ENCODE measurements around the gene FAP.
A peak's percentile ranks its signal among the peaks of the same experiment; 100 is the strongest.

Gene FAP

DNA sequence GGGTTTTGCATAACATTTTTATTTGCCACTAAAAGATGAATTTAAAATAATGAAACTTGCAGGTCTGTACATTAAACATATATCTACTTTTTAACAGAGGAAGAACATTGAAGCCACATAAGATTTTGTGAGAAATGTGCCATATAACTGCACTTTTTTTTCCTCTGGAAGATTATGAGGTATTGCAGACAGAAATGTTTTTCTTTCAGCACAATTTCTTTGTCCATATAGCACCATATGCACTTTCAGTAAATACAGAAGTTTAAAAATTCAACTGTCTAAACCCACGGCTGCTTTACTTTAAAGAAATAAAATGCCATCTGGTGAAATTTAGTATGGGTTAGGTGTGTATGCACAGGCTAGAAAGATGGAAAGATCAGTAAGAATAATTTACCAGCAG is 470 bp upstream of the FAP start:
- no peak for DNase-seq (ENCODE audit: low read depth, low spot score)

DNA sequence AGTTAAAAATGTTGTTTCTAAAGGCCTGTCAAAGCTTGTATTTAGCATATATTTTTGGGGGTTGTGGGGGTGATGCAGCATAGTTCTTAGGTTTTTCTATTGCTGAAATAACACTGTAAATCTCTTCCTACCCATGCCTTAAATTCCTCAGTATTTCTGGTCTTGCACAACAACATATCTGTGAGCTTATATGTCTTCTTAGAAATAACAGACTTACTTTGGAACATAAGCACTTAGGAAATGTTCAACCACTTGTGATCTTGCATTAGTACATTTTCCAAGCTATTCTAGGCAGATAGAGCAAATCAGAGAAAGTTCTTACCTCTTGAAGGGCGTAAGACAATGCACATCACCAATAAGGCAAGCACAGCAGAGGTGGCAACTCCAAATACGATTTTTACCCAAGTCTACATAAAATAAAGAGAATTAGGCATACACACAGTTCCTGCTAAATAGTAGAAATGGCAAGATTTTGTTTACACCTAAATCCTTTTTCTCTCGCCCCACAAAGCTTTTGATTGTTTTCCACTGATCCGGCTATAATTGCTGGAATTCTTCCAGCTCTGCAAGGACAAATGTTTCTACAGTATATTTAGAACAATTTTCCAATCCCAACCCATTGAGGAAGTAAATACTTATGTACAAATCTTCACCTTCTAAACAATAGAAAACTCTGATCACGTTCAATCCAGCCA is 512 bp downstream of the FAP start:
- DNase-seq (ENCODE audit: low read depth, low spot score), result no peak

DNA sequence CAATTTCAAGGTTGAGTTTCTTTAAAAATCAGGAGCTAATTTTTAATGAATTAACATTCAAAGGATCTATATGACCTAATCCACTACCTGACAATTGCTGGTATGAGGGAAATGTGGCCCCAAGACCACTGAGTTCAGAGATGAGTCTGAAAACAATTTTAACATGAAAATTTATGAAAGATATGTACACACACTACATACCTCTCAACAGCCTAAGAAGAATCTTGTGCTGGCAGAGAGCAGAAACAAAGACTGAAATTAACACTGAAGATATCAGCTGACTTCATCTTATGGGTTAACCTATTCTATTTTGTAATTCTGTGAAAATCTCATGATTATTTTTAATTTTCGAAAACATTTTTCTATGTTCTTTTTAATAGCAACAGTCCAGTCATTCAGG is 1.7 kb downstream of the FAP start:
- no peak for DNase-seq (ENCODE audit: low read depth, low spot score)

DNA sequence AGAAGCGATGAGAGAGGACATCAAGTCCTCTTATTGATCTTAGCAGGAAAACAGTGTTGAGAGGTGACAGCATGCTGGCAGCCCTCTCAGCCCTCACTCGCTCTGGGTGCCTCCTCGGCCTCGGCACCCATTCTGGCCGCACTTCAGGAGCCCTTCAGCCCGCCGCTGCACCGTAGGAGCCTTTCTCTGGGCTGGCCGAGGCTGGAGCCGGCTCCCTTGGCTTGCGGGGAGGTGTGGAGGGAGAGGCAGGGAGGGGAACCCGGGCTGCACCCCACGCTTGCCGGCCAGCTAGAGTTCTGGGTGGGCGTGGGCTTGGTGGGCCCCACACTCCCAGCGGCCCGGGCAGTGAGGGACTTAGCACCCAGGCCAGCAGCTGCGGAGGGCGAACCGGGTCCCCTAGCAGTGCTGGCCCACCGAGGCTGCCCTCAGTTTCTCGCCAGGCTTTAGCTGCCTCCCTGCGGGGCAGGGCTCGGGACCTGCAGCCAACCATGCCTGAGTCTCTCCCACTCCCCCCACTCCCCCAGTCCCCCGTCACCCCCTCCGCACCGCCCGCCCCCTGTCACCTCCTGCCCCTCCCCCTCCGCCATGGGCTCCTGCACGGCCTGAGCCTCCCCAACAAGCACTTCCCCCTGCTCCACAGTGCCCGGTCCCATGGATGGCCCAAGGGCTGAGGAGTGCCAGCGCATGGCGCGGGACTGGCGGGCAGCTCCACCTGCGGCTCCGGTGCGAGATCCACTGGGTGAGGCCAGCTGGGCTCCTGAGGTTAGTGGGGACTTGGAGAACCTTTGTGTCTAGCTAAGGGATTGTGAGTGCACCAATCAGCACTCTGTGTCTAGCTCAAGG is 8.4 kb downstream of the FAP start:
- no peak for DNase-seq (ENCODE audit: low read depth, low spot score)

DNA sequence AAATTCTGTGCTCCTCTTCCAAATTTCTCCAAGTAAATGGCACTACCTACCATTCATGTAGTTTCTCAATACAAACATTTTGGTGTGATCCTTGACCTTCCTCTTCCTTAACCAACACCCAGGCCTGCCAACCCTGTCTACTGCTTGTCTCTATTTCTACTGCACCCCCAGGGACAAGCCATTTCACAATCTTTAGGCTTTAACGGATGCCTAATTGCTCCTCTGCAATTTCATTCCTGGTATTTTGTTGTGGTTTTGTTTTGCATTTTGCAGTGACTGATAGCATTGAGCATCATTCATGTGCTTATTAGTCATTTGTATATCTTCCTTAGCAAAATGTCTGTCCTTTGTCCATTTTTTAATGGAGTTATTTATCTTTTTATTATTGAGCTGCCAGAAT is 10.0 kb downstream of the FAP start:
- no peak for DNase-seq (ENCODE audit: low read depth, low spot score)

DNA sequence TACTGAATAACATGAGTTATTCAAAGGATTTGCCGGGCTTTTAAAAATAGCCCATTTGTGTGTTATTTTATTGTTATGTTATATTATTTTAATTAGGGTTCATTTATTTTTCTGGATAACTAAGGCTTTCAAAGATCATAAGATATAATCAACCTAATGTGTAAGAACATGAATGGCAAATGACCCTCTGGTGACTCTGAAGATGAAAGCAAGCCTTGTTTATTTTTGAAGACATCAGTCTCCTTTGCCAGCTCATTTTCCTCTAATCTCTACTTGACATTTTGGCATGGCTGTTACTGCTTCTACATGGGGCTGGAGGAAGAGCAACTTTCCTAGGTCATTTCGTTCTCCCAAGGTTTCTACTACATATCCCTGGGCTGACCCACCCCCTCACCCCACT is 10.6 kb downstream of the FAP start:
- no peak for DNase-seq (ENCODE audit: low read depth, low spot score)

DNA sequence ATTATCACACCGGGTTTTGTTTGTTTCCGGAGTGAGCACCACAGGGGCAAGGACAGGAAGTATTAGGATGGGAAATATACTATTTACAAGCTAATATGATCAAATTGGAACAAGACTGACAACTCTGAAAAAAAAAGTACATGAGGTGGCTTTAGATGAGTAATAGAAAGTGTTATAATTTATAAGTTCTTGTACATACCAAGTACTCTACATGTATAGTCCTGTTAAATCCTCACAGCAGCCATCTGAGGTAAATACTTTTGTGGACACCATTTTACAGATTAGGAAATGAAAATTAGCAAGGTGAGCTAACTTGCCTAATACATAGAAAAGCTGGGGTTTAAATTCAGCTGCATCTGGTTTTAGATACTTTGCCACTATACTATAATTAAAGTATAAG is 11.2 kb downstream of the FAP start:
- no peak for DNase-seq (ENCODE audit: low read depth, low spot score)

DNA sequence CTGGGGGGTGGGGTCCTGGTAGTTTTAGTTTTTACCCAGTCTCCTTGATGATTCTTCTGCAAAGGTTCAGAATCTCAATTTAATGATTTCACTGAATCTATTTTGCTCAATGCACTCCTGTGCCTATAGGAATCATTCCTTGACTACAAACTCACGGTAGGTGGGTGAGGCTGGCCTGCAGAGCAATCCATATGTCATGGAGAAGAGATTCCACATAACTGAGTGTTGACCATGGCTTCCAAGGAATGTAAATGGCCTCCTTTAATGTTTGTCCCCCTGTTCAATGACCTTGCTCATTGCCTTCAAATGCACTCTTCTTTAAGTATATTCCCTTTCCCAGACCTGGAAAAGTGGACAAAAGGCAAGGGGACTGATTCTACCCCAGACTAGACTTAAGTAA is 12.5 kb downstream of the FAP start:
- DNase-seq (ENCODE audit: low read depth, low spot score), result no peak

DNA sequence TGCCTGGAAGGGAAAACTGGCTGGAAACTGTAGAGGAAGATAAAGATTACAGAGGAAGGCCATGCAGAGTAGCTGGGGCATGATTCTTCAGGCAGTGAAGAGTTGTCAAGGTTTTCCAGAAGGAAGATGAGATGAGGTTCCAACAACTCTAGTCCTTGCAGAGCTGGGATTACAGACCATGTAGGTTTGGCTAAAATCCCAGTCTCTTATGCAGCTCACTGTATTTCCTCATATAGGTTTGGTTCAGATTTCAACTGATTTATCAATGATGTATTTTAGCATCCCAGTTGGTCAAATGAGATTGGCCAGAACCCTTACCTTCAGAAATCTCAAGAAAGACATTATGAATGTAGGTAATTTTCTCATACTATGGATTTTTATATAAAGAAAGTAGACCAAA is 16.4 kb downstream of the FAP start:
- DNase-seq (ENCODE audit: low read depth, low spot score), result no peak

DNA sequence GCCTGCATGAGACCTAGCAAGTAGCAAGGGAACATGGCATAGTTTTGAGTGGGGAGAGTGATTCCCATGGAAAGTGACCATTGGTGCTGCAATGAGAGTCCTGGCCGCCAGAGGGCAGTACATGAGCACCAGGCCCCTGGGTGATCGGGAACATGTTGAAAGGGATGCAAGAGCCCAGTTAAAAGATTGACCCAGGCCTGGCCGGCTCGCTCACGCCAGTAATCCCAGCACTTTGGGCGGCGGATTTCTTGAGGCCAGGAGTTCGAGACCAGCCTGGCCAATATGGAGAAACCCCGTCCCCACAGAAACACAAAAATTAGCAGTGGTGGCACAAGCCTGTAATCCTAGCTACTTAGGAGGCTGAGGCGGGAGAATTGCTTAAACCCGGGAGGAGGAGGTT is 22.2 kb downstream of the FAP start:
- peak; percentile 50 for DNase-seq (ENCODE audit: low read depth, low spot score)

DNA sequence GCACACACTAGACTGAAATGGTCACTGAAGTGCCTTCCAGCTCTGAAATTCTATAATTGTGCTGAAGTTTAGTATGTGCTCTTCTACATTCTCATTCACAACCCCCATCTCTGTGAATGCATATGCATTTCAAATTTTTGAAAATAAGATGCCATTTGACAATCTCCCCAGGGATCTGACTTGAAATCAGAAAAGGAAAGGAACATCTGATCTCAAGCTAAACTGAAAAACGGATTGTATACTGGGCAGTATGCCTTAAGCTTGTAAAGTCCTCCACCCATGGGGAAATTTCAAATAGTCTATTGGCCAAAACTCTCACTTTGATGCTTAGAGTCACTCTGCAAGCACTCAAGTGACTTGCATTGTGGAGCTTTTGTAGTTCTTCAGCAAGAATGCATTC is 22.9 kb downstream of the FAP start:
- no peak for DNase-seq (ENCODE audit: low read depth, low spot score)

DNA sequence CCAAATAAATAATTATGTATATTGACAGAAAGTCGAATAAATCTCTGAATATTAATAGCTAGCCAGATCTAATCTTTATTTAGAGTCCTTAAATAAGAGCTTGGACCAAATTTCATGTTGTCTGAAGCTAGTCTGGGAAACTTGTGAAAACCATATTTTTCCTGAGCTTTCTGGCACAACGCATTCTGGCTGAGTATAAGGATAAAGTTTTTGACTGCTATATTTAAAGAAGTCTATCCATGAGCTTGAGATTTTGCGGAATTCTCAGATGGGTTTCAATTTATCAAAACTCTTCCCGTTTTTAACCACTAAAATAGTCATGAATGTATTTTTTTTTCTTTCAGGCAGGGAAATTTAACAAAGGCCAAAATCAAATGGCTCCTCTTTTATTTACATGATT is 23.8 kb downstream of the FAP start:
- no peak for DNase-seq (ENCODE audit: low read depth, low spot score)

DNA sequence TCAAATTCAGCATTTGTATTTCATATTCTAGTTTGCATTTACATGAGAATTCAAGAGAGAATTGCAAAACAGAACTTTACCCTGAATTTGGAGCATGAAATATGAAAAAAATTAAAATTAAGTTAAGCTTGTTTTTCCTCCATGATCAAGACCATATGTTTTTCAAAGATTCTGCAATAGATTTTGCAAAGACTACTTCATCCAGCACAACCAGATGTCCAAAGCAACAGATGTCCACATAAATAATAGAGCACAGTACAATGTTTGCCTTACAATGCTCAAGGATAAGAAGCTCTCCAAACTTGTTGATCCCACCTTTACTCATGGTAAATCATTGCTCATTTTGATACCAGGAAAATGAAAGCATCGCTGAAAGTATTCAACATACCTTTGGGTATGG is 25.6 kb downstream of the FAP start:
- DNase-seq (ENCODE audit: low read depth, low spot score), result no peak

DNA sequence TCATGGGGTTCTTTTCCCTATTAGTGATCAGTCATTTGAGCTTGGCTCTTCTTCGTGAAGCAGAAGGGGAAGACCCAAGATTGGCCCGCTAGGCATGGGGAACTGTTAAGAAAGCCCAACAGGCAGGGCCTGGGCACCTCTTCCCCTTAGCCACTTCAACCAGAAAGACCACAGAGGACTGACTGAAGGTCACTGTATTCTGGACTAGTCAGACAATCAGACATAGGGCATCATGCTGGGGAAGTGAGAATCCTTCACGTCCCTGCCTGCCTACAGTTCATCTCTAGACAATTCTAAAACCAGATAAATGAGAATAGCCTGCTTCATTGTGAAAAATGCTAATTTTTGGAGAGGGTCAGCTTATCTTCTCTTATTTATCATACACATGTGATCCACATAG is 28.1 kb downstream of the FAP start:
- DNase-seq (ENCODE audit: low read depth, low spot score), result no peak

DNA sequence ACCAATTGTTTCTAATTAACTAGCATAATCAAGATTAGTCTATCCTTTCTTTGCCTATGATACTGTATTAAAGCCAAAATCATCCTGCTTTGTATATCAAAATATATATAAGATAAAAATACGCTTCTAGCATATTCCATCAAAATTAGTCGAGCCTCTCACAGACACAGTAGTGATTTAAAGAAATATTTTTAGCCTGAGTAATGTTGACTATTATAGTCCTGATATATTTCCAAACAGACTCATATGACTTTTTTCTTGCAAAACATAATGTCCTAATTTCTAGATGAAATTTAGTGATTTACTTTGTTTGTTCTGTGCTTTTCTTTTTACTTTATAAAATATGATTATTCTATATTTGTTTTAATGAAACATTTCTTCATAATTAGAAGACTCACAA is 30.9 kb downstream of the FAP start:
- no peak for DNase-seq (ENCODE audit: low read depth, low spot score)

DNA sequence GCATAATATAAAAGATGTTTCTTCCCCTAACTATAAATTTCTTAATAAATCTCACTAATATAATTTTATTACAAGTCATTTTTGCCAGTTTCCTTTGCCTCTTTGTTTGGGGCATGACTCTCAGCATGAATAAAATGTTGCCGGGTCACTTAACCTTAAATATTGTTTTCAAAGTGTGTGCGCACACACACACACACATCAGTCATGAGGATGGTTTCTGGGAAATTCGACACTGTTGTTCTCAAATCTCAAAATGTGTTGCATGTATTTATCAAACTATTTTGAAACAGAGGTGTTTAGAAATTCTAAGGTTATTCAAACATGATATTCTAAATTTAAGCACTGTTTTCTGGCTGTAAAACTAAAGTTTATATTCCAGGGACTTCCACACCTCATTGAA is 31.5 kb downstream of the FAP start:
- no peak for DNase-seq (ENCODE audit: low read depth, low spot score)

DNA sequence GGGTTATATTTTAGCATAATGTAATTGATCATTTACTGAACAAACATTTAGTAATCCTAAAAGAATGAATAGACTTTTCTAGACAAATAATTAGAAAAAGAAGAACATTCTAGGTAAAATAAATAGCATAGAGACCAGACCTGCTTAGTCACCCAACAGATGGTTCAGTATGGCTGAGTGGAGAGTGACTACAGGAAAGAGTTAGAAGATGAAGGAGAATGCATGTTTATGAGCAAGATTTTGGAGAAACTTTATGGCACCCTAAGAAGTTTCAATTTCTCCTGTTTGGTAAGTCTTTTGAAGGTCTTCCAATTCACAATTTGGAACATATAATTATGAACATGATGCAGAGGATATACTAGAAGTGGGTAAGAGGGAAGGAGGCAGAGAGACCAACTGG is 32.9 kb downstream of the FAP start:
- DNase-seq (ENCODE audit: low read depth, low spot score), result no peak

DNA sequence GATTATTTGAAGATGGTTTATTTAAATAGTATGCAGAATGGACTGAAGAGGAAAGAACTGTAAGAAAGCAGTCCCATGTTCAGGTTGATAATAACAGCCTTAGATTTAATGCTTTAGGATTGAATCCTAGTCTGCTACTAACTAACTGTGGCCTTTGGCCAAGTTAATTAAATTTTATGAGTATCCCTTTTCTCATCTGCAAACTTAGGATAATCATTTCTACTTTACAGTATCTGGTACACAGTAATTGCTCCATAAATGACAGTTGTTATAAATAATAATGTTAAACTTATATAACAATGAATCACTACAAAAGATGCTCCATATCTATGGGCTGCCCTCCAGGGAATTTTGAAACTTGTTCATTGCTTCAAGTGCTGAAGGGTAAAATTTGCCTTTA is 41.0 kb downstream of the FAP start:
- no peak for DNase-seq (ENCODE audit: low read depth, low spot score)

DNA sequence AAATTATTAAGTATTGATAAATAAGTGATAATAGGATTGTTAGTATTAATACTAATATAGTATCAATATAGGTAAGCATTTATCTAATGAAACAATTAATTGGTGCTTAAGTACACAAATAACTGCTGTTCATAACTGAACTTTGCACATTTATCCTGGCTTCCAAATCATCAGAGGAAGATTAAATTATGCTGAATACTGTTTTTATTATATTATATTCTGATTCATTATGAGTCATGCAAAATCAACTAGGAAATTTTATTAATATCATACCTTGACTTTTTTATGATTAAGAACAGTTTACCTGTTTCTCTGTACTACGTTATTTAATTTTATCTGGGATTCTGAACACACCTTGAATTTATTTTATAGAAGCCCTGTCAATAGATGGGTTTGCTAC is 42.6 kb downstream of the FAP start:
- no peak for DNase-seq (ENCODE audit: low read depth, low spot score)

DNA sequence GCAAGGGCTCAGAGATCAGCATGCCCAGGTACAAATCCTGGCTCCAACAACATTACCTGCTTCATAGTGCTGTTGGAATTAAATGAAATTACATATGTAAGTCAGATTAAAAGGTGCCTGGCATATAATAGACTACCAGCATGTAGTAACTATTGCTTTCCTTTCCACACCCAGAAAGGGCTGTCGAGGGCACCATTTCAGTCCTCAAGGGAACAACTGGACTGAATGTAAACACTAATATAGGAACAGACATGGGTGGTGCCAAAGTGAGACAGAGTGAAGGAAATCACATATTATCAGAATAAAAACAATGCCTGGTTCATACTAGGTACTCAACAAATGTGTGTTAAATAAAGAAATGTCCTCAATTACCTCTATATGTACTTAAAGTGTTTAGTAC is 43.3 kb downstream of the FAP start:
- no peak for DNase-seq (ENCODE audit: low read depth, low spot score)

DNA sequence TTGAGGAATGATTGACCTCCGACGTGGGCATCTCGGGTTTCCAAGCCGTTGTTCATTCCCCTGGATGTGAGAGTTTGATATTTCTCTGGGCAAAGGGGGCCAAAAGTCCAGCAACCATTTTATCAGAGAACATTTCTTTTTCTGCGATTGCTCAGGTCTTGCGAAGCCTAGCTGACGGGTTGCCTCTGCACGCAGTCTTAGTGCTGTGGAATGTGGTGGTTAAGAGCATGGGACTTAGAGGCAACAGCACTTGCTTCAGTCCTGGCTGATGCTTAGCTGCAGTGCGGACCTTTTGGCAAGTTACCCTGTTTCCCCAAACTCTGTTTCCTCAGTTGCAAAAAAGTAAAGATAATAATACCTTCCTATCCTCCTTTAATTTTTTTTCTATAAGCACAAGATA is 45.0 kb downstream of the FAP start:
- DNase-seq (ENCODE audit: low read depth, low spot score), result no peak

DNA sequence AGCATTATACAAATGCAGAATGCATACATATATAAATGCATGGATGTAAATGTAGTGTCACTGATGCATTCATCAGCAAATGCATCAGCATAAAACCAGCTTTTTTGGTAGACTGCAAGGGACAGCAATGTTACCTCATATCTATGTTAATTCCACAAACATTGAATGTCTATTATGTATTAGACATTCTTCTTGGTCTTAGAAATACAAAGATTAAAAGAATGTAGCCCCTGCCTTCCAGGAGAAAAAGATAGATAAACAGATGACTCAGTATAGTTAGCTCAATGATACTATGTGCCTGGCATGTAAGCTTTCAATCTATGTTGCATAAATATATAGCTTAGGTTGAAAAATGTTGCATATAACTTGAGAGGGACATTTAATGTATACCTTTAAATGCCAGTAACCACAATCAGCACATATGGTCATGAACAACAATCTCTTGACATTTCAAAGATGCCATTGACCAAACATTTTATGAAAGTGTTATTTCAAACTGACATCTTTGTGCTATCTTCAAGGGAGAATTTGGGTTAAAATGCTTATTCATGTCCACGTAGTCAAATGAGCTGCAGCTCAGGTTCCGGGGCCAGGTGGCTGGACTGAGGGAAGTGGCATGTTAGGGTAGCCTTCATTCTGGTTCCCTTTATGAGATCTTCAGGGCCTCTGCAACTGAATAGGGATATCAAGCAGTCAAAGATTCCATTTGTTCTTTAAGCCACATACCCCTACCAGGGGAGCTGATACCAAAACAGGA is 46.0 kb downstream of the FAP start:
- DNase-seq (ENCODE audit: low read depth, low spot score), result no peak

DNA sequence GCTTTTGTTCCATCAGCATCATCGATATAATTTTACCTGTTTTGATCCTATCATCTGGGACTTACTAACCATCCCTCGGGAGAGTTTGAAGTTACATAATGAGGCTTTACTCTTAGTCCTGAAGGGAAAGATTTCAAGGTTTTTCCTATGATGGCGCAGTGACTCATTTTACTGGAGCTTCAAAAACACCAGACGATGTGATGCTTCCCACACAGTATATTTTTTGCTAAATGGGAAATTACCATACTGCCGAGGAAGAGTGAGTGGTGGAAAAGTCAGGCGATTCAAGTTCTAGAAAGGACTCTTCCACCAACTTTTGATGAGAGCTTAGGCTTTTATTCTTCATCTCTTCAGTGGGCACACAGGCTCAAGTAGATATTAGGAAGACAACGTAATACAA is 46.6 kb downstream of the FAP start:
- DNase-seq (ENCODE audit: low read depth, low spot score), result no peak
